SH-SY5Y (cell line): ENCODE data around the gene PTCD2.

Experiments used
- GATA2 ChIP-seq: IDR thresholded peaks from 2 replicates; pipeline ENCODE4 v1.6.1; 2011; ENCODE audit warnings: mild to moderate bottlenecking, low read depth, low read length
- GATA3 ChIP-seq: IDR thresholded peaks from 2 replicates; pipeline ENCODE4 v1.6.1; 2011; ENCODE audit warnings: low read depth, mild to moderate bottlenecking, low read length, moderate library complexity

GRCh38 chr5:72272398-72272797 is 47.8 kb upstream of the PTCD2 start:
- TF ChIP-seq GATA2 (no peak), GATA3 (no peak)
